Activated CD4-positive, alpha-beta T cell treated with anti-CD3 and anti-CD28 coated beads for 36 hours (primary cell): ENCODE data around the gene POFUT2. TPM values are rescaled to one million over a fixed set of nuclear protein-coding genes. Genes with fewer than 3 reads are reported as not detected.

Experiments
- ATAC-seq: fragments of 200-7000 bp; cut with Tn5 transposase; one replicate; pipeline ENCODE4 v1.10.0; 2021; ENCODE audit warnings: mild to moderate bottlenecking, moderate library complexity
- CTCF ChIA-PET: fragments of 350-600 bp; sonication (Branson Sonifier 250); formaldehyde crosslinking; loops from one replicate; lab custom pipeline; 2021; ENCODE audit warnings: antibody characterized with exemption; lab: Charles Lee
- POLR2A ChIA-PET: fragments of 350-600 bp; sonication (Branson Sonifier 250); formaldehyde crosslinking; loops from one replicate; lab custom pipeline; 2021; ENCODE audit warnings: antibody characterized with exemption, inconsistent platforms; lab: Charles Lee
- DNase-seq: peaks from one replicate; pipeline ENCODE4 v3.0.0-alpha.2; 2020
- H3K27ac Mint-ChIP-seq: one replicate; pipeline ENCODE4 v1.8.0; 2021; ENCODE audit warnings: mixed read lengths
- H3K27me3 Mint-ChIP-seq: one replicate; pipeline ENCODE4 v1.8.0; 2021; ENCODE audit warnings: mixed read lengths
- H3K36me3 Mint-ChIP-seq: one replicate; pipeline ENCODE4 v1.8.0; 2021; ENCODE audit warnings: low read depth, mixed read lengths
- H3K4me1 Mint-ChIP-seq: one replicate; pipeline ENCODE4 v1.8.0; 2021; ENCODE audit warnings: mixed read lengths
- H3K4me3 Mint-ChIP-seq: one replicate; pipeline ENCODE4 v1.8.0; 2021; ENCODE audit warnings: mild to moderate bottlenecking, moderate library complexity, mixed read lengths
- H3K9me3 Mint-ChIP-seq: one replicate; pipeline ENCODE4 v1.8.0; 2021; ENCODE audit warnings: low read depth, mixed read lengths
- intact Hi-C, 2 experiments: fragments of 100-400 bp; cut with DNase I in 1 of 2; cut with micrococcal nuclease in 1 of 2; formaldehyde crosslinking; loops; one replicate each; pipeline versions ENCODE4 v1.14.2 to v1.15.1; 2022 to 2024; cut with DNase I, micrococcal nuclease
- total RNA-seq, 2 experiments: library from RNA; stranded (reverse); gene quantifications; one replicate each; pipeline ENCODE4 v1.2.3, GENCODE V29; 2021

The POFUT2 gene
- total RNA-seq, 2 experiments from 2014 or later, result 14.7 to 14.9 TPM

DNA sequence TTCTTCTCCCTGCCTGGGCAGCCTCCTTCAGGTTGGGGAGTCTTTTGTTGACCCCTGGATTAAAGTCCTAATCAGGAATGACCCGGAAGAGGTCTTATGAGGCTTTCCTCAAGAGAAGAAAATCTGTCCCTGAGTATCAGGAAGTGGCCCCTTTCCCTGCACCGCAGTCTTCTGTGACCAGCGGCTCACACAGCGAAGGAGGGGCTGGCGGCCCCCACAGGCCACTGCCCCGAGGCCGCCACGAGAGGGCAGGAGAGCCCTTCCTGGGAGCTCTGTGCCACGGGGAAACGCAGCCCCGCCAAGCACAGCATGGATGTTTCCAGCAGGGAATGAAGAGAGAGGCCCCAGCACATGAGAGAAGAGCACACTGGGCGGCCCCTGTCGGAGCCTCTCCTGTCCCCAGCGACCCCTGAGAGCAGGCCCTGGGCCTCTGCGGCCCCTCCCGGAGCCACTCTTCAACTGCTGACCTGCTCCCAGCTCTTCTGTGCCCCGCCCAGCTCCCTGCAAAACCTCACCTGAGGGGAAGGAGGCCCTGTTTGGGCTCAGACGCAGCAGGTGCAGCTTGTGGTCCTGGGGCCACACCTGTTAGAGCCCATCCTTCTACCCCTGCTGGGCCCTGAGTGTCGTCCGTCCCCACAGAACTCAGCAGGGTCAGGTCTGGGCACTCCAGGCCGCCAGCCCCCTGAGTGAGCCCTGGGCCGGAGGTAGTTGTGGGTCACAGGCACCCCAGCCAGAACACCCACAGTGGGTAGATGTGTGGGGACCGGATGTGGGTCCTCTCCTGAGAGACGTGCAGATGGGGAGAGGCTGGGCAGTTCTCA lies 4.9 kb upstream of the POFUT2 start:
- H3K27ac Mint-ChIP-seq, result no peak overlapping the region
- no peaks in the 10 kb centered on the region for H3K36me3 Mint-ChIP-seq
- H3K4me1 Mint-ChIP-seq, result peaks cover 24% of the 10 kb centered on the region
- no peak overlapping the region for H3K4me3 Mint-ChIP-seq
- H3K9me3 Mint-ChIP-seq, result no peaks in the 10 kb centered on the region
- H3K27me3 Mint-ChIP-seq, result no peaks in the 10 kb centered on the region
- CTCF ChIA-PET, result interaction anchor here (0.6 to 1.8 kb wide), 18 partner anchors 10 to 630 kb away, joined by 3 to 10 read pairs (median 4); no protein-coding TSS in a partner anchor
- POLR2A ChIA-PET, result no interaction called here
- intact Hi-C loops, result loop anchor here (1.0 kb wide), 2 partner anchors 147 to 528 kb away; no protein-coding TSS in a partner anchor
- DNase-seq (peak; percentile 86), ATAC-seq (peak; percentile 78)

DNA sequence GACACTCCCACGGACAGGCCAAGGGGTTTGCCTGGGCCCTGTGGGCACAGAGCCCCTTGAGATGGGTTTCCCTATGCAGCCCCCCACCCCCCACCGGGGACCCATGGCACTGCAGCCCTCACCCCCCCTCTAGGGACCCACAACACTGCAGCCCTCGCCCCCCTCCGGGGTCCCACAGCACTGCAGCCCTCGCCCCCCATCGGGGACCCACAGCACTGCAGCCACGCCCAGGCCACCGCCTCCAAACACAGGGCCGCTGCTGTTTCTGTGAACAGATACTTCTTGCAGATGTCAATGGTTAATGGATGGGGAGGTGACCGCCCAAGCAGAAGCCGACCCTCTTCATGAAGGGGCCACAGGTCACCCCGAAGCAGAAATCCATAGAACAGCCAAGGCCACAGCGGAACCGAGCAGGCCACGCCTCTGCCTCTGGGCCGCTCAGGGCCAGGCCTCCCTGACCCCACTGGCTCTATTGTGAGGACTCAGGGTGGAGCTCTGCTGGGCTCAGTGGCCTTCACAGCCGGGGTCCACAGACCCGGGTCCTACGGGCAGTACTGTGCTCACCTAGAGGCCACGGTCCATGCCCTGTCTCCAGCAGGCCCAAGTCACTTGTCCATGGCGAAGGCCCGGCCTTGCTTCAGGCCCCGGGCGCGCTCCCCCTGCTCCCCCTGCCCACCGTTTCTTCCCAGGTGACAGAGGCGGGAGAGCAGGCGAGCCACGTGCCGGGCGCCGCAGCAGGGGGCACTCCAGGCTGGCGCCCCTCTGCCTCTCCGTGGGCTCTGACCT lies 4.1 kb upstream of the POFUT2 start:
- Mint-ChIP-seq H3K27ac (no peak overlapping the region), H3K9me3 (no peaks in the 10 kb centered on the region), H3K4me1 (peaks cover 24% of the 10 kb centered on the region), H3K36me3 (no peaks in the 10 kb centered on the region), H3K27me3 (no peaks in the 10 kb centered on the region), H3K4me3 (no peak overlapping the region)
- intact Hi-C loops, result loop anchor here (1.0 kb wide), 2 partner anchors 147 to 528 kb away; no protein-coding TSS in a partner anchor
- no peak for ATAC-seq
- no peak for DNase-seq
- CTCF ChIA-PET, result interaction anchor here (0.8 to 1.8 kb wide), 10 partner anchors 10 to 631 kb away, joined by 3 to 10 read pairs (median 4); no protein-coding TSS in a partner anchor
- POLR2A ChIA-PET, result no interaction called here

DNA sequence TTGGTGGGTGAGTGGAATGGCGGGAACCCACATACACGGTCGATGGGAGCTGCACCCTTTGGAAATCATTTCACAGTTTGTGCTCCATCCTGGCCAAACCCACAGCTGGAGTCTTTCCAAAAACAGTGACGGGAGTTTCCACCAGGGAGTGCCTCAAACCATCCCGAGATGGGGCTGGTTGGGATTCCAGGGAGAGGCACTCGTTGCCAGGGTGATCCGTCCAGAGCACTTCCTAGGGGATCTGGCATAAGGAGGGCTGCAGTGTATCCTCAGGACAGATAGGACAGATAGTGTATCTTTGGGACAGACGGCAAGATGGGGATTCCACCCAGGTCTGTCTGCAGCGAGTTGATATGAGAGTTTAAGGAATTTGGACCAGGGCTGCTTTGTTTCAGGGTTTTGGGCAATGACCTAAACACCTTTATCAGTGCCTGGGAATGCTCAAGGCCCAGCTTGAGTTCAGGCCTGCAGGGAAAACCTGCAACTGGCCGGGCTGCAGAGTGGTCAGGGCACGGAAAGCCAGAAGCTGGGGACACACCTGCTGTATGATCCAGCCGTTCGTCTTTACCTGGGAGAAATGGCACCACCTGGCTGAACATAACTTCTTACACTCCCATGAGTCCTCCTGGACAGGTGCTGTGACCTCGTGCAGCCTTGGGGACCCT lies 3.4 kb upstream of the POFUT2 start:
- ATAC-seq, result no peak
- Mint-ChIP-seq H3K36me3 (no peaks in the 10 kb centered on the region), H3K27ac (no peak overlapping the region), H3K27me3 (no peaks in the 10 kb centered on the region), H3K9me3 (no peaks in the 10 kb centered on the region), H3K4me3 (no peak overlapping the region), H3K4me1 (peaks cover 26% of the 10 kb centered on the region)
- ChIA-PET POLR2A (interaction anchor here (0.8 kb wide), 1 partner anchor 277 kb away, joined by 7 read pairs; no protein-coding TSS in a partner anchor), CTCF (interaction anchor here (0.6 to 1.5 kb wide), 5 partner anchors 13 to 556 kb away, joined by 3 to 6 read pairs (median 3); no protein-coding TSS in a partner anchor)
- no peak for DNase-seq
- intact Hi-C loops, result no loop called here

DNA sequence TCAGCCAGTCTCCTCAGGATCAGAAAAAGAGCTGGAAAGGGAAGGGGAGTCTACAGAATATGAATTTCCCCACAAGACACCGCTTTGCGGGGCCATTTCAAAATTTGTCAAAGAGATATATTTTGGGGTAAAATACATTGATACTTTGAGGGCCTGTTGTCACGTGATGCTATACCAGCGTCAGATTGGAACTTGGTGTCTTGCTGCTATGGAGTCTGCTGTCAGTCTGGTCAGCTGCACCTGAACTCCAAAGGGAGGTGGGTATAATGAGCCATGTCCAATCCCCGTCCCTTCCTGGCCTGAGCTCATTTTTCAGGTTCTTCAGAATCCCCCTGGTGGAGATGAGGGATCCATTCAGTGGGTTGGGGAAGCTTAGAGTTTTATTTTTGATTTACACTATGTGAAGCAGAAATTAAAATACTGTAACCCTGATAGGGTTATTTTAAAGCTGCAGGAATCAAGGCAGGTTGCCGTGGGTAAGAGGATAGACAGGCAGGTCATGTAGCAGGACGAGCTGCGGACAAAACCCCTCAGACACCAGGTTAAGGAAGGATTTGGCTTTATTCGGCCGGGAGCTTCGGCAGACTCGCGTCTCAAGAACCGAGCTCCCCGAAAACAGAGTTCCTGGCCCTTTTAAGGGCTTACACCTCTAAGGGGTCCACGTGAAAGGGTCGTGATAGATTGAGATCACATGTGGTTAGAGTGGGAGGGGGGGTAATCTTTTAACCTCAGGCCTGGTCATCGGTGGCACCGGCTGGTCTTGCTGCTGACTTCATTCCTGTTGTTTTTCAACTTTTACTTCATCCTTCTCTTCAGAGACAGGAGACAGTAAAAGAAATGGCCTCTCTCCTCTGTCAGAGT lies 2.2 kb upstream of the POFUT2 start:
- ChIA-PET POLR2A (interaction anchor here (0.7 to 0.8 kb wide), 2 partner anchors 278 to 318 kb away, joined by 3 to 7 read pairs; no protein-coding TSS in a partner anchor), CTCF (interaction anchor here (0.7 to 1.5 kb wide), 13 partner anchors 12 to 631 kb away, joined by 3 to 6 read pairs (median 3); partner anchors contain the start of gene ADARB1)
- Mint-ChIP-seq H3K4me1 (peaks cover 26% of the 10 kb centered on the region), H3K27ac (no peak overlapping the region), H3K27me3 (no peaks in the 10 kb centered on the region), H3K4me3 (peak overlapping the region; percentile 39), H3K9me3 (no peaks in the 10 kb centered on the region), H3K36me3 (peaks cover 8% of the 10 kb centered on the region)
- DNase-seq (no peak), ATAC-seq (no peak)
- intact Hi-C loops, result loop anchor here (5.0 to 10.0 kb wide), 4 partner anchors 135 to 418 kb away; partner anchors contain the start of genes PTTG1IP (in 1 of the 2) and SLX9 (in 1 of the 2)

DNA sequence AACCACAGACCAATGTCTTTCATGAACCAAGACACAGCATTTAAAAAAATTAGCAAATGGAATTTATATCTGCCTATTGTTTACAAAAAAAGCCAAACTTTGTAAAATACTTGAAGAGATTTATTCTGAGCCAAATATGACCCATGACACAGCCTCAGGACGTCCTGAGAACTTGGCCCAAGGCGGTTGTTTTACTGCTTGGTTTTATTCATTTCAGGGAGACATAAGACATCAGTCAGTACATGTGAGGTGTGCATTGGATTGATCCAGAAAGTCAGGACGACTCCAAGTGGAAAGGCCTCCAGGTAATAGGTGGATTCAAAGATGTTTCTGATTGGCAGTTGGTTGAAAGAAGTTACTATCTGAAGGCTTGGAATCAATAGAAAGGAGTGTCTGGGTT lies 1.4 kb upstream of the POFUT2 start:
- no peak for DNase-seq
- H3K4me1 Mint-ChIP-seq, result peaks cover 20% of the 10 kb centered on the region
- POLR2A ChIA-PET, result no interaction called here

DNA sequence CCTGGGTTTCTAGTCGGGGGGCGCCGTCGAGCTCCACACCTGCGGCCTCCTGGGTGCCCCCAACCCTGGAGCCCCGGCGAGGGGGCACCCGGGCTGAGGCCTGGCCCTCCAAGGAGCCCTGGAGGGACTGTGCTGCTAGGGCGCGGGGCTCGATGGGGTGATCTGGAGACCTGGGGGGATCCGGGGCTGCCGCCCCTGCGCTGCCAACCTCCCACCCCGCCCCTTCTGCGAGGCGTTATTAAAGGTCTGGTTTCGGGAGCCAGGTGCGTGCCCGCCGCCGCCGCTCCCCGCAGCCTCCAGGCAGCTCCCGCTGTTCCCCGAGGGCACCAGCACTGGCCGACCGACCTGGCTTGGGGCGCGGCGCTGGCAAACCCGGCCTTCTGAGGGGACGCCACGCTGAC lies 746 bp upstream of the POFUT2 start:
- Mint-ChIP-seq H3K27me3 (no peaks in the 10 kb centered on the region), H3K27ac (no peak overlapping the region), H3K4me1 (peaks cover 20% of the 10 kb centered on the region), H3K9me3 (no peaks in the 10 kb centered on the region), H3K4me3 (peak overlapping the region; percentile 75), H3K36me3 (peaks cover 16% of the 10 kb centered on the region)
- ChIA-PET POLR2A (interaction anchor here (1.0 kb wide), 2 partner anchors 60 to 212 kb away, joined by 4 to 5 read pairs; no protein-coding TSS in a partner anchor), CTCF (interaction anchor here (1.1 to 1.8 kb wide), 2 partner anchors 148 to 151 kb away, joined by 4 to 5 read pairs; no protein-coding TSS in a partner anchor)
- ATAC-seq (no peak), DNase-seq (no peak)
- intact Hi-C loops, result loop anchor here (1.0 to 10.0 kb wide), 8 partner anchors 134 to 471 kb away; partner anchors contain the start of genes PCBP3 (in 1 of the 2), PTTG1IP (in 1 of the 2) and SLX9 (in 1 of the 2)

More for the DNA sequence above, 1.4 kb upstream of the POFUT2 start:
- H3K27ac Mint-ChIP-seq, result no peak overlapping the region
- ATAC-seq, result no peak
- H3K36me3 Mint-ChIP-seq, result peaks cover 12% of the 10 kb centered on the region
- H3K9me3 Mint-ChIP-seq, result no peaks in the 10 kb centered on the region
- no peaks in the 10 kb centered on the region for H3K27me3 Mint-ChIP-seq
- CTCF ChIA-PET, result interaction anchor here (0.7 to 1.8 kb wide), 7 partner anchors 20 to 521 kb away, joined by 3 to 5 read pairs (median 3); no protein-coding TSS in a partner anchor
- intact Hi-C loops, result loop anchor here (5.0 to 10.0 kb wide), 4 partner anchors 134 to 417 kb away; partner anchors contain the start of genes PTTG1IP (in 1 of the 2) and SLX9 (in 1 of the 2)
- H3K4me3 Mint-ChIP-seq, result peak overlapping the region; percentile 39

DNA sequence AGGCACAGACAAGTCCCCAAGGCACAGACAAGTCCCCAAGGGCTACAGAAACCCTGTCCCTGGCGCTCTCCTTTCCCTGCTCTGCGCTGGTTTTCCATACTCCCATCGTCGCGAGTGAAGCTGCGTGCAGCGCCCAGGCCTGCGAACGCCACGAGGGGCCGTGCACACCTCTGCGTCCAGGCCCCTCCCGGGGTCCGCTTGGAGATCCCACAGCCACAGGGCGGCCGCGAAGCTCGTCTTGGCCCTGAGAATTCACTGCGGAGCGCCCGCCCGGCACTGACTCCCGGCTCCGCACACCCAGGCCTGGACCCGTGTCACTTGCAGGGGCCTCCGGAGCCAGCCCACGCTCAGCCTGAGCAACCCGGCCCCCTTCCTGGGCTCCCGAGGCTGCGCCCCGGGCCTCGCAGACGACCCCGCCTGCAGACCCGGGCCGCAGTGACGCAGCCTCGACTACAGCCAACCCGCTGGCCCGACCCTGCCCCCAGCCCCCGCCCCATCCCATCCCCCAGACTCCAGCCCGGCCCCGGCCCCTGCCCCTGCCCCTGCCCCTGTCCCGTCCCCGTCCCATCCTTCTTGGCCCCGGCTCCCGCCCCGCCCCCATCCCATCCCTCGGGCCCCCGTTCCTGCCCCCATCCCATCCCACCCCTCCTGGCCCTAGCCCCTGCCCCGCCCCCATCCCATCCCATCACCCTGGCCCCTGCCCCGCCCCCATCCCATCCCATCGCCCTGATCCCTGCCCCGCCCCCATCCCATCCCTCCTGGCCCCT lies 841 bp downstream of the POFUT2 start:
- H3K36me3 Mint-ChIP-seq, result peaks cover 18% of the 10 kb centered on the region

DNA sequence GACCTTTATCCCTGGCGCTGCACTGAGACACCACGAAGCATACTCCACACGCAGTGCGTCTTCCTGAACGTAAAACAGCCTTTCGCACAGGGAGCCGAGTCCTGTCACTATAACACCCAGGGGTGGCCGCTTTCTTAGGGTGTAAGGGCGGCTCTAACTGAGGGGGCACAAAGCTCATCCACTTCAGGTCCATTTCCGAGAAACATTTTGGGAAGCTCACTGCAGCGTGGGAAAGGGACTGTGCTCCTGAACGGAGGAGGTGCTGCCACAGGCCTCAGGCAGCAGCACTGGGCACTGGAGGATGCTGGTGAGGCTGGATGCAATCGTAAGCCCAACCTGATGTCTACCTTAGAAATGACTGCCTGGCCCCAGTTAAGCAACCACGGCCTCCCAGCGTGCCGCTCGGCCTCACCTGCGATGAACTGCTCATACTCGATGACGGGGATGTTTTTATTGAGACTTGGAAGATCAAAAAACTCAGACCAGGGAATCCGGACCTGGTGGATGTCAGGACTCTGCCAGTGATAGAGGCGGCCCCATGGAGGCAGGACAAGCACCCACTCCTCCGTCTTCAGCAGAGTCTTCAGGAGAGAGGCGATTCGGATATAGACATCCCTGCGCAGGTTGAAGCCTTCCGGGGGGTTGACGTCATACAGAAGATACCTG lies 2.3 kb downstream of the POFUT2 start:
- ChIA-PET POLR2A (no interaction called here), CTCF (interaction anchor here (0.7 to 1.3 kb wide), 4 partner anchors 10 to 154 kb away, joined by 3 to 4 read pairs (median 3); no protein-coding TSS in a partner anchor)
- Mint-ChIP-seq H3K27ac (no peak overlapping the region), H3K4me3 (peak overlapping the region; percentile 33), H3K36me3 (peaks cover 30% of the 10 kb centered on the region), H3K9me3 (no peaks in the 10 kb centered on the region), H3K27me3 (no peaks in the 10 kb centered on the region), H3K4me1 (peaks cover 9% of the 10 kb centered on the region)
- ATAC-seq (no peak), DNase-seq (no peak)
- intact Hi-C loops, result loop anchor here (5.0 to 10.0 kb wide), 4 partner anchors 131 to 413 kb away; partner anchors contain the start of genes PTTG1IP (in 1 of the 2) and SLX9 (in 1 of the 2)

More for the DNA sequence above, 841 bp downstream of the POFUT2 start:
- Mint-ChIP-seq H3K27ac (peak overlapping the region; percentile 14), H3K4me3 (peak overlapping the region; percentile 57), H3K27me3 (no peaks in the 10 kb centered on the region), H3K4me1 (peaks cover 9% of the 10 kb centered on the region), H3K9me3 (no peaks in the 10 kb centered on the region)
- intact Hi-C loops, result loop anchor here (1.0 to 10.0 kb wide), 7 partner anchors 59 to 415 kb away; partner anchors contain the start of genes PTTG1IP (in 1 of the 2), SLC19A1 (in 1 of the 2) and SLX9 (in 1 of the 2)
- ChIA-PET CTCF (interaction anchor here (0.6 to 1.3 kb wide), 4 partner anchors 22 to 163 kb away, joined by 3 to 4 read pairs (median 4); no protein-coding TSS in a partner anchor), POLR2A (no interaction called here)
- ATAC-seq (no peak), DNase-seq (no peak)

DNA sequence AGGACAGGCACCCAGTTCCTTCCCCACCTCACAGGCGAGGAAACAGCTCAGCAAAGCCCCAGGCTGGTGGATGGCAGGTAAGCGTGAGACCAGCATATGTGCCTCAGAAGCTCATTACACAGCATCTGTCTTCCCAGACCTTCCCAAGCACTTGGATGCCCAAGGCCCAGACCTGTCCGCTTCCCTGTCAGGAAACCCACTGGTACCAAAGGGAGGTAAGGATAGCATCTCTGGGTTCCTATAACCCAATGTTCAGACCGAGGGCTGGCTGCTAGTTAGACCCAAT lies 3.3 kb downstream of the POFUT2 start:
- CTCF ChIA-PET, result interaction anchor here (0.9 kb wide), 1 partner anchor 143 kb away, joined by 3 read pairs; no protein-coding TSS in a partner anchor
- H3K36me3 Mint-ChIP-seq, result peaks cover 37% of the 10 kb centered on the region
- POLR2A ChIA-PET, result no interaction called here
- H3K27me3 Mint-ChIP-seq, result no peaks in the 10 kb centered on the region
- no peaks in the 10 kb centered on the region for H3K9me3 Mint-ChIP-seq
- H3K27ac Mint-ChIP-seq, result no peak overlapping the region
- no peak for ATAC-seq
- no peak for DNase-seq
- H3K4me1 Mint-ChIP-seq, result peaks cover 9% of the 10 kb centered on the region
- intact Hi-C loops, result loop anchor here in 1 of 2 experiments (10.0 kb wide), 1 partner anchor 130 kb away; no protein-coding TSS in a partner anchor
- H3K4me3 Mint-ChIP-seq, result no peak overlapping the region
